Kidney (tissue), 14 donors: ENCODE measurements around the gene AGRN. TPM values are rescaled to one million over a fixed set of nuclear protein-coding genes. Genes with fewer than 3 reads are reported as not detected.
"Not testable (repeated sequence)": the region's sequence is repeated elsewhere in the genome, so short reads cannot be mapped to it uniquely, and the experiment has no call there.

Experiments
- DNase-seq, 5 donors: peaks; one replicate each; pipeline ENCODE4 v3.0.0-alpha.2; 2013 to 2020
- FAIRE-seq: peaks from 2 replicates; lab custom pipeline; 2012; peaks lifted over from hg19 to GRCh38; lab: Jason Lieb, UNC
- H3K27ac ChIP-seq, 2 donors: one replicate each; pipeline ENCODE4 v1.7.0; 2013; ENCODE audit warnings: low read depth in 2 of 2, low read length in 2 of 2, inconsistent platforms in 1 of 2
- H3K27me3 ChIP-seq: one replicate; pipeline ENCODE4 v1.7.1; 2013; ENCODE audit warnings: low read length, inconsistent platforms; ENCODE audit not compliant: control insufficient read depth, insufficient read depth
- H3K36me3 ChIP-seq, 3 donors: one replicate each; pipeline versions ENCODE4 v1.7.0 to v1.7.1; 2013; ENCODE audit warnings: low read length in 3 of 3, control low read depth in 1 of 3, inconsistent platforms in 1 of 3; ENCODE audit not compliant: insufficient read depth in 3 of 3, control insufficient read depth in 2 of 3
- H3K4me1 ChIP-seq, 3 donors: one replicate each; pipeline versions ENCODE4 v1.7.0 to v1.7.1; 2013; ENCODE audit warnings: low read length in 3 of 3, inconsistent platforms in 1 of 3, low read depth in 1 of 3; ENCODE audit not compliant: control insufficient read depth in 2 of 3, insufficient read depth in 2 of 3
- H3K4me3 ChIP-seq, 3 donors: one replicate each; pipeline versions ENCODE4 v1.7.0 to v1.8.1; 2013; ENCODE audit warnings: low read length in 3 of 3, control low read depth in 1 of 3, inconsistent platforms in 1 of 3
- H3K9ac ChIP-seq, 3 donors: one replicate each; pipeline versions ENCODE4 v1.7.0 to v1.7.1; 2013; ENCODE audit warnings: low read length in 3 of 3, control low read depth in 1 of 3, inconsistent platforms in 1 of 3
- H3K9me3 ChIP-seq, 3 donors: one replicate each; pipeline versions ENCODE4 v1.7.0 to v1.7.1; 2013; ENCODE audit warnings: low read length in 3 of 3, control low read depth in 1 of 3, inconsistent platforms in 1 of 3; ENCODE audit not compliant: control insufficient read depth in 2 of 3, insufficient read depth in 1 of 3
- CTCF ChIP-seq: IDR thresholded peaks from 3 replicates; pipeline ENCODE4 v1.5.1; 2012; ENCODE audit warnings: mild to moderate bottlenecking, moderate library complexity, borderline replicate concordance; ENCODE audit not compliant: insufficient read depth; ENCODE audit errors: extremely low read depth
- intact Hi-C: fragments of 100-400 bp; cut with DNase I; formaldehyde crosslinking; loops from one replicate; pipeline ENCODE4 v1.11.1; 2022
- polyA plus RNA-seq: library from polyadenylated mRNA; stranded (reverse); fragments of 350-450 nt; fragmentation: Illumina TruSeq; extraction: RNeasy Lipid Tissue Mini Kit (QIAGEN cat#74804); gene quantifications from one replicate; pipeline ENCODE4 v1.2.3, GENCODE V29; 2014; ENCODE audit warnings: low read depth, low replicate concordance; ENCODE audit not compliant: insufficient read depth
- total RNA-seq: library from RNA; stranded (reverse); fragmentation: NEBNext Ultra II Directional; extraction: Animal tissue kit (Norgen Biotek cat#: 25700); gene quantifications from one replicate; pipeline ENCODE4 v1.2.1, GENCODE V29; 2021
- donor health status: control.
- donor health status: control.
- donor health status: control.
- donor health status: control.
- donor health status: control.
- donor health status: DM: yes; HTN: yes; CAD: no.
- donor health status: Normal renal cell carcinoma (clear cell type).

AGRN gene
- total and polyA plus RNA-seq, 2 donors from 2014 or later = 78.5 to 261 TPM

- Histone ChIP-seq H3K4me1 (peaks cover 0 to 4% (median 0%) of the 10 kb centered on the region in 3 donors), H3K27ac (no peak overlapping the region), H3K4me3 (no peak overlapping the region), H3K27me3 (no peaks in the 10 kb centered on the region), H3K36me3 (peaks cover 3 to 8% (median 5%) of the 10 kb centered on the region in 3 donors), H3K9ac (no peak overlapping the region), H3K9me3 (no peaks in the 10 kb centered on the region)
- FAIRE-seq (no peak), DNase-seq (no peak)
- intact Hi-C loops = no loop called here
- TF ChIP-seq CTCF = no peak
Measured at GRCh38 chr1:1054099-1054700, 34.3 kb downstream of the AGRN start.

GRCh38 chr1:1054971-1055370, 35.1 kb downstream of the AGRN start:
- DNase-seq (no peak), FAIRE-seq (no peak)
- H3K27me3 ChIP-seq = peaks cover 2% of the 10 kb centered on the region
- no peak overlapping the region for H3K4me3 ChIP-seq
- intact Hi-C loops = no loop called here
- H3K9me3 ChIP-seq = no peaks in the 10 kb centered on the region
- peaks cover 0 to 7% (median 0%) of the 10 kb centered on the region in 3 donors for H3K4me1 ChIP-seq
- peaks cover 3 to 8% (median 5%) of the 10 kb centered on the region in 3 donors for H3K36me3 ChIP-seq
- no peak for TF ChIP-seq CTCF
- no peak overlapping the region for H3K27ac ChIP-seq
- no peak overlapping the region for H3K9ac ChIP-seq

GRCh38 chr1:1055841-1056736, 36.2 kb downstream of the AGRN start:
- Histone ChIP-seq H3K36me3 (peaks cover 3 to 8% (median 5%) of the 10 kb centered on the region in 3 donors), H3K9me3 (no peaks in the 10 kb centered on the region), H3K27me3 (peaks cover 4% of the 10 kb centered on the region), H3K4me1 (peaks cover 0 to 7% (median 0%) of the 10 kb centered on the region in 3 donors), H3K4me3 (no peak overlapping the region), H3K9ac (no peak overlapping the region), H3K27ac (no peak overlapping the region)
- FAIRE-seq (no peak), DNase-seq (no peak)
- no peak for TF ChIP-seq CTCF
- intact Hi-C loops = no loop called here

- H3K9me3 ChIP-seq, H3K4me1 ChIP-seq, H3K4me3 ChIP-seq, FAIRE-seq, DNase-seq, H3K27ac ChIP-seq, intact Hi-C loops, H3K9ac ChIP-seq, H3K27me3 ChIP-seq, H3K36me3 ChIP-seq: not testable (repeated sequence)
Measured at GRCh38 chr1:1057769-1058087, 37.8 kb downstream of the AGRN start.
